Trophoblast cell (in vitro differentiated cells and primary cell): ENCODE measurements around the gene ZNF330.

ENCODE experiments used
- DNase-seq, 2 donors: peaks; one replicate each; pipeline ENCODE4 v3.0.0-alpha.2; 2016
- H2AFZ ChIP-seq: 2 replicates; pipeline ENCODE4 v1.6.1; 2013; ENCODE audit warnings: low read length, moderate library complexity, mild to moderate bottlenecking; ENCODE audit not compliant: insufficient read depth, poor library complexity
- H2AK5ac ChIP-seq: 2 replicates; pipeline ENCODE4 v1.6.1; 2013; ENCODE audit warnings: mild to moderate bottlenecking, low read length
- H2BK120ac ChIP-seq: 2 replicates; pipeline ENCODE4 v1.6.1; 2013; ENCODE audit warnings: low read length, mild to moderate bottlenecking, moderate library complexity; ENCODE audit not compliant: insufficient read depth, poor library complexity
- H2BK12ac ChIP-seq: 2 replicates; pipeline ENCODE4 v1.6.1; 2013; ENCODE audit warnings: mild to moderate bottlenecking, low read length, moderate library complexity
- H2BK5ac ChIP-seq: 2 replicates; pipeline ENCODE4 v1.6.1; 2013; ENCODE audit warnings: low read length, low read depth, moderate library complexity, mild to moderate bottlenecking; ENCODE audit not compliant: poor library complexity
- H3K14ac ChIP-seq: 2 replicates; pipeline ENCODE4 v1.6.1; 2013; ENCODE audit warnings: mild to moderate bottlenecking, low read length
- H3K18ac ChIP-seq: 2 replicates; pipeline ENCODE4 v1.6.1; 2013; ENCODE audit warnings: mild to moderate bottlenecking, low read length
- H3K23ac ChIP-seq: 2 replicates; pipeline ENCODE4 v1.6.1; 2013; ENCODE audit warnings: low read length
- H3K27ac ChIP-seq: 2 replicates; pipeline ENCODE4 v1.5.1; 2013; ENCODE audit warnings: low read depth, mild to moderate bottlenecking, inconsistent platforms, low read length, moderate library complexity
- H3K27me3 ChIP-seq: 2 replicates; pipeline ENCODE4 v1.6.1; 2013; ENCODE audit warnings: inconsistent platforms, mild to moderate bottlenecking, low read length, moderate library complexity; ENCODE audit not compliant: insufficient read depth
- H3K36me3 ChIP-seq, 2 experiments: 1 replicate in 1 of 2; 2 replicates in 1 of 2; pipeline ENCODE4 v1.6.1; 2013; ENCODE audit warnings: low read length in 2 of 2, mild to moderate bottlenecking in 2 of 2, moderate library complexity in 1 of 2; ENCODE audit not compliant: insufficient read depth in 2 of 2, control insufficient read depth in 1 of 2
- H3K4ac ChIP-seq: 2 replicates; pipeline ENCODE4 v1.6.1; 2013; ENCODE audit warnings: low read depth, mild to moderate bottlenecking, low read length, moderate library complexity
- H3K4me1 ChIP-seq, 2 experiments: 1 replicate in 1 of 2; 2 replicates in 1 of 2; pipeline ENCODE4 v1.6.1; 2013; ENCODE audit warnings: low read length in 2 of 2, mild to moderate bottlenecking in 2 of 2, moderate library complexity in 1 of 2; ENCODE audit not compliant: insufficient read depth in 2 of 2, control insufficient read depth in 1 of 2
- H3K4me2 ChIP-seq: 2 replicates; pipeline ENCODE4 v1.6.1; 2013; ENCODE audit warnings: inconsistent platforms, mild to moderate bottlenecking, low read length, moderate library complexity
- H3K4me3 ChIP-seq: 2 replicates; pipeline ENCODE4 v1.5.1; 2013; ENCODE audit warnings: mild to moderate bottlenecking, low read depth, low read length, inconsistent platforms
- H3K79me1 ChIP-seq: one replicate; pipeline ENCODE4 v1.6.1; 2013; ENCODE audit warnings: low read length
- H3K79me2 ChIP-seq: 2 replicates; pipeline ENCODE4 v1.6.1; 2013; ENCODE audit warnings: low read length, mild to moderate bottlenecking; ENCODE audit not compliant: control insufficient read depth, insufficient read depth, poor library complexity
- H3K9ac ChIP-seq: 2 replicates; pipeline ENCODE4 v1.6.1; 2013; ENCODE audit warnings: mild to moderate bottlenecking, low read length
- H3K9me3 ChIP-seq: 2 replicates; pipeline ENCODE4 v1.6.1; 2013; ENCODE audit warnings: low read depth, mild to moderate bottlenecking, control low read depth, inconsistent platforms, low read length; ENCODE audit not compliant: insufficient read depth
- H4K12ac ChIP-seq: 2 replicates; pipeline ENCODE4 v1.6.1; 2013; ENCODE audit warnings: low read depth, mild to moderate bottlenecking, low read length, moderate library complexity
- H4K8ac ChIP-seq: 2 replicates; pipeline ENCODE4 v1.6.1; 2013; ENCODE audit warnings: low read depth, mild to moderate bottlenecking, low read length, moderate library complexity
- H4K91ac ChIP-seq: one replicate; pipeline ENCODE4 v1.6.1; 2013; ENCODE audit warnings: low read depth, mild to moderate bottlenecking, low read length, moderate library complexity
- WGBS: extraction: QIAGEN DNeasy Blood & Tissue Kit; methylation state at CpG from one replicate; pipeline ENCODE4 v1.1.7; 2013; ENCODE audit warnings: missing lambda C conversion rate; ENCODE audit not compliant: insufficient read length, insufficient coverage; ENCODE audit errors: extremely low coverage; 5-methylcytosine and 5-hydroxymethylcytosine counted together

The ZNF330 gene

DNA sequence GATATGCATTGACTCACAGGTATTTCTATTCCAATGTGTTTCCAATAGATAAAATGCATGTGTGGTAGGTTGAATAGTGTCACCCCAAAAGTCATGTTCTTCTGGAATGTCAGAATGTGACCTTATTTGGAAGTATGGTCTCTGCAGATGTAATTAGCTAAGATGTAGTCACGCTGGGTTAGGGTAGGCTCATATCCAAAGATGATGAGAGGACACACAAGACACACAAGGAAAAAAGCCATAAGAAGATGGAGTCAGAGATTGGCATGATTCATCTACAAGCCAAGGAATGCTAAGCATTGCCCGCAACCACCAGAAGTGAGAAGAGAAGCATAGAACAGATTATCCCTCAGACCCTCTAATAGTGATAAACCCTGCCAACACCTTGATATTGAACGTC is 17.5 kb downstream of the ZNF330 start:
- Histone ChIP-seq H3K27me3 (no peaks in the 10 kb centered on the region), H3K9ac (no peak overlapping the region), H4K12ac (no peak overlapping the region), H2BK5ac (no peak overlapping the region), H3K79me1 (no peaks in the 10 kb centered on the region), H3K14ac (no peak overlapping the region), H4K91ac (no peak overlapping the region), H3K9me3 (no peaks in the 10 kb centered on the region), H3K4me2 (no peak overlapping the region), H3K27ac (no peak overlapping the region), H3K23ac (no peak overlapping the region), H2BK12ac (no peak overlapping the region), H3K36me3 (peaks cover 2 to 9% of the 10 kb centered on the region in 2 experiments), H2BK120ac (no peak overlapping the region), H3K4ac (no peak overlapping the region), H3K4me3 (no peak overlapping the region), H3K4me1 (no peaks in the 10 kb centered on the region), H2AFZ (no peak overlapping the region), H2AK5ac (no peak overlapping the region), H3K79me2 (no peaks in the 10 kb centered on the region), H4K8ac (no peak overlapping the region), H3K18ac (no peak overlapping the region)
- no CpG with 5 or more reads among the region's 3 CpGs for WGBS
- peak in 1 of 2 donors; percentile 48 for DNase-seq

GRCh38 chr4:141240259-141240658 is 19.6 kb downstream of the ZNF330 start:
- Histone ChIP-seq H3K4me3 (no peak overlapping the region), H3K27ac (no peak overlapping the region), H3K4ac (no peak overlapping the region), H3K14ac (no peak overlapping the region), H3K23ac (no peak overlapping the region), H3K9ac (no peak overlapping the region), H4K12ac (no peak overlapping the region), H3K9me3 (no peaks in the 10 kb centered on the region), H3K4me1 (no peaks in the 10 kb centered on the region), H3K36me3 (no peaks in the 10 kb centered on the region), H2AK5ac (no peak overlapping the region), H3K27me3 (no peaks in the 10 kb centered on the region), H2BK120ac (no peak overlapping the region), H2AFZ (no peak overlapping the region), H3K79me1 (no peaks in the 10 kb centered on the region), H3K4me2 (no peak overlapping the region), H4K91ac (no peak overlapping the region), H3K18ac (no peak overlapping the region), H4K8ac (no peak overlapping the region), H2BK5ac (no peak overlapping the region), H3K79me2 (no peaks in the 10 kb centered on the region), H2BK12ac (no peak overlapping the region)
- DNase-seq: no peak
- WGBS: no CpG with 5 or more reads among the region's 3 CpGs

- Histone ChIP-seq H3K23ac (no peak overlapping the region), H4K8ac (no peak overlapping the region), H4K12ac (no peak overlapping the region), H2AK5ac (no peak overlapping the region), H3K79me2 (no peaks in the 10 kb centered on the region), H2AFZ (no peak overlapping the region), H2BK12ac (no peak overlapping the region), H3K14ac (no peak overlapping the region), H3K4ac (no peak overlapping the region), H3K9ac (no peak overlapping the region), H3K9me3 (no peaks in the 10 kb centered on the region), H4K91ac (no peak overlapping the region), H3K18ac (no peak overlapping the region), H3K36me3 (no peaks in the 10 kb centered on the region), H2BK5ac (no peak overlapping the region), H3K4me3 (no peak overlapping the region), H3K27ac (no peak overlapping the region), H3K4me1 (no peaks in the 10 kb centered on the region), H3K4me2 (no peak overlapping the region), H3K79me1 (no peaks in the 10 kb centered on the region), H2BK120ac (no peak overlapping the region), H3K27me3 (no peaks in the 10 kb centered on the region)
- no peak for DNase-seq
- no CpG with 5 or more reads among the region's 2 CpGs for WGBS
Measured at GRCh38 chr4:141240671-141241070, 20.0 kb downstream of the ZNF330 start.

DNA sequence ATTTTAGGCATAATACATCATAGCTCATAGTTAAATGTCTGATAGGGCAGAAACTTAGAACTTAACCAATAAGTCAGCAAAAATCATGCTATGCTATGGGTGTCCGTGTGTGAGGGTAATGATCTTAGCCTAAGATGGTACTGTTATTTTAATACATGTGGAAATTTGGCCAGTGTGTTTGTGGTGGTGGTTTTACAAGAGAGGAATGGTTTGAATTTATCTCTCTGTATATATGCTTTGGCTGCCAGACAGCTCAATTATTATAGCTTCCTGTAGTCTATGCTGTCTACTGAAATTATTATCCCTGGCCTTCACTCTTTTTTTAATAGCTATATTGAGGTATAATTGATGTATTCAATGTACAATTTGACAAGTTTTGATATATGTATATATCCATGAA is 21.3 kb downstream of the ZNF330 start:
- no peak overlapping the region for H3K4ac ChIP-seq

More for the DNA sequence above, 21.3 kb downstream of the ZNF330 start:
- H2AK5ac ChIP-seq: no peak overlapping the region
- H3K9me3 ChIP-seq: no peaks in the 10 kb centered on the region
- H3K14ac ChIP-seq: no peak overlapping the region
- no peak overlapping the region for H3K18ac ChIP-seq
- no peak overlapping the region for H2BK5ac ChIP-seq
- H2AFZ ChIP-seq: no peak overlapping the region
- H3K4me1 ChIP-seq: no peaks in the 10 kb centered on the region
- no peak overlapping the region for H2BK12ac ChIP-seq
- no peak overlapping the region for H4K12ac ChIP-seq
- H3K27ac ChIP-seq: no peak overlapping the region
- H2BK120ac ChIP-seq: no peak overlapping the region
- no CpG with 5 or more reads among the region's 1 CpG for WGBS
- no peaks in the 10 kb centered on the region for H3K36me3 ChIP-seq
- H3K79me2 ChIP-seq: no peaks in the 10 kb centered on the region
- no peaks in the 10 kb centered on the region for H3K27me3 ChIP-seq
- no peak overlapping the region for H3K4me2 ChIP-seq
- no peak overlapping the region for H4K8ac ChIP-seq
- H3K4me3 ChIP-seq: no peak overlapping the region
- no peak for DNase-seq
- no peak overlapping the region for H4K91ac ChIP-seq
- no peak overlapping the region for H3K9ac ChIP-seq
- H3K23ac ChIP-seq: no peak overlapping the region
- no peaks in the 10 kb centered on the region for H3K79me1 ChIP-seq
